Cerebellar cortex (tissue), 1 donor: ENCODE measurements around the gene OPRD1.
"Not testable (repeated sequence)": the region's sequence is repeated elsewhere in the genome, so short reads cannot be mapped to it uniquely, and the experiment has no call there.

ENCODE experiments used
- DNase-seq: peaks from one replicate; pipeline ENCODE4 v3.0.0-alpha.2; 2015; ENCODE audit warnings: low spot score

Gene OPRD1

GRCh38 chr1:28811766-28812668 lies at the start of gene OPRD1:
TSS of gene OPRD1 (plus strand) at chr1:28812170. CDS start at chr1:28812384, 214 bp downstream.
- no peak for DNase-seq

DNA sequence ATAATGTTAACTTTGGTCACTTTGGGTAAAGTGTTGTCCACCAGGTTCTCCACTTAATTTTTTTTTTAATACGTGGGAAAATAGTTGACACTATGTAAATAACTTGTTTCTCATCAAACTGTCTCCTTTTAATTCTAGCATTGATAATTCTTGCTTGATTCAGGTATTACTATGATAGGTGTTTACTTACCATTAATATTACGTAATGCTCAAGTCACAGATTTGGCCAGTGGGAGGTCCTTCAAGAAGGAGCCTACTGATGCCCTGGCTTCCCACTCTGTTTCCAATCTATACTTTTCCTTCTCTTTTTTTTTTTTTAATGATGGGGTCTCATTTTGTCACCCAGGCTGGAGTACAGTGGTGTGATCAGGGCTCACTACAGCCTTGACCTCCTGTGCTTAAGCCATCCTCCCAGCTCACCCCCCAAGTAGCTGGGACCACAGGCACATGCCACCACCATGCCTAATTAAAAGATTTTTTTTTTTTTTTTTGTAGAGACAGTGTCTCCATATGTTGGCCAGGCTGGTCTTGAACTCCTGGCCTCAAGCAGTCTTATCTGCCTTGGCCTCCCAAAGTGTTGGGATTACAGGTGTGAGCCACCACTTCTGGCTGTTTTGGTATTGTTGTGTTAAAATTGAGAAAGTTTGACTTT lies 45.3 kb upstream of the OPRD1 start:
- no peak for DNase-seq

GRCh38 chr1:28770601-28771165 lies 41.3 kb upstream of the OPRD1 start:
- DNase-seq = no peak

DNA sequence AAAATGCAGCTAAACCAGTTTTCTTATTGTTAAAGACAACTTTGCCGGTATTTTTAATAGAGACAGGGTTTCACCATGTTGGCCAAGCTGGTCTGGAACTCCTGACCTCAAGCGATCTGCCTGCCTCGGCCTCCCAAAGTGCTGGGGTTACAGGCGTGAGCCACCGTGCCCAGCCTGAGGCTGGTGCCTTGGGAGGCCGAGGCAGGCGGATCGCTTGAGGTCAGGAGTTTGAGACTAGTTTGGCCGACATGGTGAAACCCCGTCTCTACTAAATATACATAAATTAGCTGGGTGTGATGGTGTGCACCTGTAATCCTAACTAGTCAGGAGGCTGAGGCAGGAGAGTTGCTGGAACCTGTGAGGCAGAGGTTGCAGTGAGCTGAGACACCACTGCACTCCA lies 40.0 kb upstream of the OPRD1 start:
- not testable (repeated sequence) for DNase-seq

DNA sequence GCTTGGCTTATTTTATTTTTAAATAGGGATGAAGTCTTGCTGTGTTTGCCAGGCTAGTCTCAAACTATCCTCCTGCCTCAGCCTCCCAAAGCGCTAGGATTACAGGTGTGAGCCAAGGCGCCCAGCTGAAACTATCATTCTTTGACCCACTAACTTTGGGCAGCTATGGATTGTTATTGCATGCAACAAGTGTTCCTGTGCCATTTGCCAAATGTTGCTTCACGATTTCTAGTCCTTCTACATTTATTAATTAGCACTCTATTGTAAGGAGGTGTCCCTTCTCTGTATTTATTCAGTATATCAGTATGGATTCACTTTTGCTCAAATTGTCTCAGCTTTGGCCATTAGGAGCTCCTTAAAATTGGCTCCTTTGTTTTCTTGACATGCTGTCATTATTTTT lies 38.9 kb upstream of the OPRD1 start:
- DNase-seq = no peak

DNA sequence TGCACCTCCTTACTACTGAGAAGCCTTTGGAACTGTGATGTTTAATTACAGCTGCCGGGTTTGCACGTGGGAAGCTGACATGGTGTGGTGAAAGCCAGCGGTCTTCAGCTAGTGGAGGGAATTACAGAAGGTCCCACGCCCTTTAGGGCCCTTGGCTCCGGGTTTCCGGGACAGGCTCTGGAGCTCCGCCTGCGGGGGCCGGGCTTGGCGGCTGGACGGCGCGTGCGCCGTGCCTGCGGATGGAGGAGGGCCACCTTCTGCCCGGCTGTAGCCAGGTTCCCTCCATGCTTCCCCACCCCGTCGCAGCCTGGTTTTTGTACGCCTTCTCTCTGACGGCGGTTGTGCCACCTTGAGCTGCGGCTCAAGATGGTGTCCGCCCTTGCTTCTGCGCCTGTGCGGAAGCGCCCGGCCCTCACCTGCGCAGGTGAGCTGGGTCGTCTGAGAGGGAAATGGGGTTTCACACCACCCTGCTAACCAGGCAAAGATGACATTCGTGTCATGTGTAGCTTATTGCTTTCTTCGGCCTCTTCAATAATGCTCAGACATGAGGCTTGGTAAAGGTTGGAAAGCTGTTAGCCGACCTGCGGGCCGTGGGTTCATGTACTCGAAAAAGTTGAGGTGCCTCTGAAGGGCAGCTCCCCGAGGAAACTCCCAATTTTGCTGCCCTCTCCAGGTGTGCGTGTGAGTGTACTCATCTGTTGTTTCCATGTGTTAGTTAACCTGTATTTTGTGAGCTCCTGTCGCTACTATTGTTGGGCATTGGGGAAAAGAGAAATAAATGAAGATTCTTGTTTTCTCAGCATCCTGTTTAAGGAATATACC lies 36.6 kb upstream of the OPRD1 start:
- no peak for DNase-seq

- DNase-seq = no peak
Measured at GRCh38 chr1:28776341-28776740, 35.6 kb upstream of the OPRD1 start.

- DNase-seq = no peak
Measured at GRCh38 chr1:28778021-28778420, 33.9 kb upstream of the OPRD1 start.

- DNase-seq = no peak
Measured at GRCh38 chr1:28779751-28780408, 32.1 kb upstream of the OPRD1 start.

DNA sequence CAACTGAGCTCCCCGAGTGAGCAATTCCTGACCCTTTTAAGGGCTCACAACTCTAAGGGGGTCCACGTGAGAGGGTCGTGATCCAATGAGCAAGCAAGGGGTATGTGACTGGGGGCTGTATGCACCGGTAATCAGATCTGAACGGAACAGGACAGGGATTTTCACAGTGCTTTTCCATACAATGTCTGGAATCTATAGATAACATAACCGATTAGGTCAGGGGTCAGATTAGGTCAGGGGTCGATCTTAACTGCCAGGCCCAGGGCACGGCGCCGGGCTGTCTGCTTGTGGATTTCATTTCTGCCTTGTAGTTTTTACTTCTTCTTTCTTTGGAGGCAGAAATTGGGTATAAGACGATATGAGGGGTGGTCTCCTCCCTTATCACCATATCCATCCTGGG lies 30.7 kb upstream of the OPRD1 start:
- DNase-seq = no peak

GRCh38 chr1:28782011-28782410 lies 30.0 kb upstream of the OPRD1 start:
- no peak for DNase-seq

GRCh38 chr1:28783363-28783762 lies 28.6 kb upstream of the OPRD1 start:
- no peak for DNase-seq

GRCh38 chr1:28789412-28789811 lies 22.6 kb upstream of the OPRD1 start:
- DNase-seq = no peak

GRCh38 chr1:28789816-28790215 lies 22.2 kb upstream of the OPRD1 start:
- DNase-seq = no peak

DNA sequence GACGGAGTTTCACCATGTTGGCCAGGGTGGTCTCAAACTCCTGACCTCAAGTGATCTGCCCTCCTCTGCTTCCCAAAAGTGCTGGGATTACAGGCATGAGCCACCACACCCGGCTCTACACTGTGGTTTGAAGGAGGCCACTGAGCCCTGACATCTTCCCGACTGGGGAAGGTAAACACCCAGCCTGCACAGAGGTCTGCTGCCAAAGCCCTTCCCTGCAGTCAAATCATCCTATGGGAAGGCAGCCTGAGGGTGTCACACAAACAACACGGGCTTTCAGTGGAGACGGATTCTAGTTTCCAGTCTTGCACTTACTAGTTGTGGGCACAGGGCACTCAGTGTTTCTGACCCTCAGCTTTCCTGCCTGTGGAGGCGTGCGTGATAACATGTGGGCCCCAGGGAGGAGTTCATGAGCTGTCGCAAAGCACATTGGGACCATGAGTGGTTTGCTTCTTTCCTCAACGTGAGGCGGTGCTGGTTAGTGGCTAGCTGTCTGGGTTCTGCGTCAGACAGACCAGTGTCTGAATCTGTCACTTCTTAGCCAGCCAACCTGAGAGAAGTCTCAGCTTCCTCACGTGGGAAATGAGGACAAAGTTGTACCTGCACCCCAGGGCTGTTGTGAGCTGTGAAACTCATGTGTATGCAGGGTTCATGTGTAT lies 21.5 kb upstream of the OPRD1 start:
- no peak for DNase-seq

DNA sequence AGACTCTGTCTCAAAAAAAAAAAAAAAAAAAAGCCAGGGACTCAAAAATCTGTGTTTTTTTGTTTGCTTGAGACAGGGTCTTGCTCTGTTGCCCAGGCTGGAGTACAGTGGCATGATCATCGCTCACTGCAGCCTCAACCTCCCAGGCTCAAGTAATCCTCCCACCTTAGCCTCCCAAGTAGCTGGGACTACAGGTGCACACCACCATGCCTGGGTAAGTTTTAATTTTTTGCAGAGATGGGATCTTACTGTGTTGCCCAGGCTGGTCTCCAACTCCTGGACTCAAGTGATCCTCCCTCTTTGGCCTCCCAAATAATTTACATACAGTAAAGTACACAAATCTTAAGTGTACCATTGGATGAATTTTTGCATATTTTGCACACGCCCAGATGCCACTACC lies 20.0 kb upstream of the OPRD1 start:
- DNase-seq = not testable (repeated sequence)

DNA sequence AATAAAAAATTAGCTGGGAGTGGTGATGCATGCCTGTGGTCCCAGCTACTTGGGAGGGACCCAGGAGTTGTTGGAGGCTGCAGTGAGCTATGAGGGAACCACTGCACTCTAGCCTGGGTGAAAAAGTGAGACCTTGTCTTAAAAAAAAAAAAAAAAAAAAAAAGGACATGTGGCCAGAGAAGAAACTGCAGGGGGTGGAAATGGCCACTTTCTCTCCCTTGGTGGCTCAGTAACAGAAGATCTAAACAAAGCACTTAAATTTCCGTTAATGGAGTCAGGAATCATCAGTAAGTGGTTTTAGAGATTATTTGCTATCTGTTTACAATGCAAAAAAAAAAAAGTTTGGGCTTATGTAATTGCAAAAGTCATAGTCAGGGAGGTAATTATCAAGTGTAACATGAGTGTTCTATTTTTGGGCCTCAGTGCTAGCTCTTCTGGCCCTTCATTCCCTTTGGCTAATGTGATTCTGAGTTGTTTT lies 19.3 kb upstream of the OPRD1 start:
- DNase-seq = no peak

DNA sequence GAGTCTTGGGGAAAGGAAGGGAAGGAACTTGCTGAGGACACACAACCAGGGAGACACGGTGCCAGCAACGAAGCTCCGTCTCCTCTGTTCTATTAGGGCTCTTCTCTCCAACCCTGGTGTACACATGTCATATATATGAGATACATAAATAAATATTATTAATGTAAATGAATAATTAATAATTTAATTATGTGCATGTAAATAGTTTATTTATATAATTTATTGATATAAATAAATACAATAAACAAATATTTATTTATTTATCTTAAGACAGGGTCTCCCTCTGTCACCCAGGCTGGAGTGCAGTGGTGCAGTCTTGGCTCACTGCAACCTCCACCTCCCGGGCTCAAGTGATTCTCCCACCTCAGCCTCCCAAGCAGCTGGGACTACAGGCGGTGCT lies 17.4 kb upstream of the OPRD1 start:
- not testable (repeated sequence) for DNase-seq

- DNase-seq = no peak
Measured at GRCh38 chr1:28796352-28797211, 15.4 kb upstream of the OPRD1 start.

GRCh38 chr1:28800324-28800723 lies 11.6 kb upstream of the OPRD1 start:
- no peak for DNase-seq
